GM06990 (cell line): ENCODE results near the gene MTM1.

Experiments
- DNase-seq: peaks from one replicate; pipeline ENCODE4 v3.0.0-alpha.2; 2011; ENCODE audit not compliant: insufficient read length; ENCODE audit errors: extremely low read depth
- H3K27me3 ChIP-seq: replicated peaks from 2 replicates; pipeline ENCODE4 v1.6.0; 2011; ENCODE audit warnings: low read length; ENCODE audit not compliant: control insufficient read depth, insufficient read depth
- H3K36me3 ChIP-seq: 2 replicates; pipeline ENCODE4 v1.5.1; 2011; ENCODE audit warnings: low read length; ENCODE audit not compliant: control insufficient read depth, insufficient read depth
- H3K4me3 ChIP-seq: replicated peaks from 2 replicates; pipeline ENCODE4 v1.5.1; 2011; ENCODE audit warnings: low read depth, mild to moderate bottlenecking, control low read depth, low read length
- TF ChIP-seq, protein P1 (sequence below): IDR thresholded peaks from 2 replicates; pipeline ENCODE4 v1.5.1; 2011; ENCODE audit warnings: low read length, control low read depth, mild to moderate bottlenecking, inconsistent platforms; ENCODE audit not compliant: insufficient read depth, poor library complexity, severe bottlenecking

The MTM1 gene

DNA sequence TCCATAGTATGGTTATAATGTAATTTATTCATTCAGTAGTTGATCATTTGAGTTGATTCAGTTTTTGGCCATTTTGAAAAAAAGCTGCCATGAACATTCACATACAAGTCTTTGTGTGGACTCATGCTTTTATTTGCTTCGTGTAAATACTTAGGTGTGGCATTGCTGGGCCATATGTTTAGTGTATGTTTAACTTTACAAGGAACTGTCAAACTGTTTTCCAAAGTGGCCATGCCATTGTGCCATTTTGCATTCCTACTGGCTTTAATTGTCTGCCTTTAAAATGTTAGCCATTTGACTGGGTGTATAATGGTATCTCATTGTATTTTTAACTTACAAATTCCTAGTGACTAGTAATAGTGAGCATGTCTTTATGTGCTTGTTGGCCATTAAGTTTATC, 8.8 kb downstream of the MTM1 start:
- Histone ChIP-seq H3K4me3 (no peak overlapping the region), H3K27me3 (no peaks in the 10 kb centered on the region), H3K36me3 (no peaks in the 10 kb centered on the region)
- no peak for DNase-seq
- TF ChIP-seq, protein P1, sequence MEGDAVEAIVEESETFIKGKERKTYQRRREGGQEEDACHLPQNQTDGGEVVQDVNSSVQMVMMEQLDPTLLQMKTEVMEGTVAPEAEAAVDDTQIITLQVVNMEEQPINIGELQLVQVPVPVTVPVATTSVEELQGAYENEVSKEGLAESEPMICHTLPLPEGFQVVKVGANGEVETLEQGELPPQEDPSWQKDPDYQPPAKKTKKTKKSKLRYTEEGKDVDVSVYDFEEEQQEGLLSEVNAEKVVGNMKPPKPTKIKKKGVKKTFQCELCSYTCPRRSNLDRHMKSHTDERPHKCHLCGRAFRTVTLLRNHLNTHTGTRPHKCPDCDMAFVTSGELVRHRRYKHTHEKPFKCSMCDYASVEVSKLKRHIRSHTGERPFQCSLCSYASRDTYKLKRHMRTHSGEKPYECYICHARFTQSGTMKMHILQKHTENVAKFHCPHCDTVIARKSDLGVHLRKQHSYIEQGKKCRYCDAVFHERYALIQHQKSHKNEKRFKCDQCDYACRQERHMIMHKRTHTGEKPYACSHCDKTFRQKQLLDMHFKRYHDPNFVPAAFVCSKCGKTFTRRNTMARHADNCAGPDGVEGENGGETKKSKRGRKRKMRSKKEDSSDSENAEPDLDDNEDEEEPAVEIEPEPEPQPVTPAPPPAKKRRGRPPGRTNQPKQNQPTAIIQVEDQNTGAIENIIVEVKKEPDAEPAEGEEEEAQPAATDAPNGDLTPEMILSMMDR = no peak

DNA sequence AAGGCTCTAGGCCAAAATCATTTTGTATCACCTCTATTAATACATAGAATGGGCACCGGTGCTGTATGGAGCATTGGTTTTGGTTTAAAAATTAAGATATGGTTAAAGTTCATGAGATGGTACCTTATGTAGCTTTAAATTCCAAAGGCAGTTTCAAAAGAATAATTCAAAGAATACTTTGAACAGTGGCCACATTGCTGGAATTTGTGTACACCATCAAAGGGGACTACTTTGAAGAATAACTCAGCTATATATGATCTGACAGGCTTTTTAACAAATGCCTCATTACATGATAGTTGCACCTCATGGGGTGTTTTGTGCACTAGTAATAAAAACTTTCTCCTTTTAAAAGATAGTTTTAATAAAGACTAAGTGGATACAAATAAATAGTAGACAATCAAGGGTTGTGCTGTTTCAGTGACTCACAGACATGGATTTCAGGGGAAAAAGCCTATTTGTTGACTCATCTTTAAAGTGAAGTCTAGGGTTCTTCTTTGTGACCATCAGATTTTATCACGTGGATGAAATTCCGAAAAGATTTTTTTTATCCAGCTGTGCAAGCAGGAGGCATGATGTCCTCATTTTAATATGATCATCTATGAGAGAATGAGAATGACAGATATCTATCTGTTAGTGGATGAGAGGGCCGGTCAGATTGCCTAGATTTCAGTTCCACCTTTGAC, 12.8 kb downstream of the MTM1 start:
- H3K4me3 ChIP-seq = no peak overlapping the region
- TF ChIP-seq, protein P1 = no peak
- H3K27me3 ChIP-seq = no peaks in the 10 kb centered on the region
- no peaks in the 10 kb centered on the region for H3K36me3 ChIP-seq
- DNase-seq = no peak

DNA sequence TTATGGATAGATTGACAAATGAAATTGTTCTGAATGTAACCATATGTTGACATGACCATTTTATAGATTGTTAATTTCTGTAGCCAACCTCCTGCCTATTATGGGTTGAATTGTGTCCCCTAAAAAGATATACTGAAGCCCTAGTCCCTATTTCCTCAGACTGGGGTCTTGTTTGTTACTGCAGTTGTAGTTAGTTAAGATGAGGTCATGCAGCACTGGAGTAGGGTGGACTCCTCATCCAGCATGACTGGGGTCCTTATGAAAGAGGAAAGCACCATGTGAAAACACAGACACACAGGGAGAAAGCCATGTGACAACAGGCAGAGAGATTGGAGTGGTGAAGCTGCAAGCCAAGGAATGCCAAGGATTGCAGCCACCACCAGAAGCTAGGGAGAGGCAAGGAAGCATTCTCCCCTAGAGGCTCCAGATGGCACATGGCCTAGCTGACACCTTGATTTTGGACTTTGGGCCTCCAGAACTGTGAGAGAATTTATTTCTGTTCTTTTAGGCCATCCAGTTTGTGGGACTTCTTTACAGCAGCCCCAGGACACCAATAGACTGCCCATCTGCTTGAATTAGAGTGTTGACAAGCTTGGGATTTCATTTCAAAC, 14.0 kb downstream of the MTM1 start:
- H3K36me3 ChIP-seq = no peaks in the 10 kb centered on the region
- DNase-seq = no peak
- no peaks in the 10 kb centered on the region for H3K27me3 ChIP-seq
- no peak overlapping the region for H3K4me3 ChIP-seq
- TF ChIP-seq, protein P1 = no peak

DNA sequence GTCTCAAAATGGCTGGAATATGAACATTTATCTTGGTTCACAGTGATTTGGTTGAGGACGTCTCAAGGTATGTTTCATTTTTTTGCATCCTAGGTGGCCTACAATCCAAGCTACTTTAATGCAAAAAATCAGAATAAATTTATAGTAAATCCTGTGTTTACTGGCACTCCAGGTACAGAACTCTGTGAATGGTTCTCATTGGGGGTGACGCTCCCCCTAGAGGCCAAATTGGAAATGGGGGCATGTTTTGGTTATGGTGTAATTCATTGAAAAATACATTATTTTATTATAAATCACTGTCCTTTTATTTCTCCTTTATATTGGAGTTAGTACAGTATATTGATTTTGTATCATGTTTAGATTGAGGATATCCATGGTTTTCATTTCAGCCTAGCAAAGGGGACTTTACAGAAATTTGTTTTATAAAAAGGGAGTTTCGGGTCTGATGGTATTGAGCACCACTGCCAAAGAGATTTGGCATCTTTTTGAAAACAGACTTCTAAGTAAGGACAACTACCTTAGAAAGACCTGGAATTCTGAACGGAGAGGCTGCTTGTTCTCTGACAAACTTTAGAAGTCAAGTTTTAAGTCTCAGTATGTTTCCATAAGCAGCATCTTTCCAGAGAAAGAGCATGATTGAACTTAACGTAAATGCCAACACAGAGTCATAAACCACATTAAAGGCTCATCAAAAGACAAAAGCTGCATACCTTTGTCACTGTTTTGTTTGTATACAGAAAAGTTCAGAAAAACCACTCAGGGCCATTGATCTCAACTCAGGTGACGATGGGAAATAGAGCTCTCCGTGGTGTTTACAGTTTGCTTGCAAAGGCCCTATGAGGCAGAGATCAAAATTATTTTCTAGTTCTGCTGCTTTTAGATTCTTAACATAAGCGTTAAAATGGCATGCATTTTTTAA, 19.4 kb downstream of the MTM1 start:
- DNase-seq = no peak
- no peaks in the 10 kb centered on the region for H3K36me3 ChIP-seq
- no peaks in the 10 kb centered on the region for H3K27me3 ChIP-seq
- H3K4me3 ChIP-seq = no peak overlapping the region
- TF ChIP-seq, protein P1 = peak; percentile 71

- DNase-seq = no peak
- TF ChIP-seq, protein P1 = no peak
These were observed 26.2 kb downstream of the MTM1 start for GRCh38 chrX:150594584-150594983.

More at GRCh38 chrX:150594584-150594983, 26.2 kb downstream of the MTM1 start:
- no peak overlapping the region for H3K4me3 ChIP-seq
- H3K36me3 ChIP-seq = peaks cover 1% of the 10 kb centered on the region; the same call in 1 of the 2 replicates
- no peaks in the 10 kb centered on the region for H3K27me3 ChIP-seq
